Measurements from ENCODE around the gene TPX2.

Gene TPX2

GRCh38 chr20:31840906-31841816, 102.1 kb downstream of the TPX2 start:
- no peak for DNase-seq (ENCODE audit: low read depth)
- no peak overlapping the region for H3K4me3 ChIP-seq (ENCODE audit: low read depth, low read length)

GRCh38 chr20:31841928-31842327, 102.8 kb downstream of the TPX2 start:
- DNase-seq (ENCODE audit: low read depth), result no peak

GRCh38 chr20:31842471-31843157, 103.5 kb downstream of the TPX2 start:
- no peak for DNase-seq (ENCODE audit: low read depth)
- H3K4me3 ChIP-seq (ENCODE audit: low read depth, low read length), result no peak overlapping the region

More at GRCh38 chr20:31841928-31842327, 102.8 kb downstream of the TPX2 start:
- no peak overlapping the region for H3K4me3 ChIP-seq (ENCODE audit: low read depth, low read length)

GRCh38 chr20:31843288-31843687, 104.2 kb downstream of the TPX2 start:
- no peak for DNase-seq (ENCODE audit: low read depth)
- no peak overlapping the region for H3K4me3 ChIP-seq (ENCODE audit: low read depth, low read length)

- no peak for DNase-seq (ENCODE audit: low read depth)
- no peak overlapping the region for H3K4me3 ChIP-seq (ENCODE audit: low read depth, low read length)
Measured at GRCh38 chr20:31843881-31844280, 104.8 kb downstream of the TPX2 start.

- no peak for DNase-seq (ENCODE audit: low read depth)
Measured at GRCh38 chr20:31844737-31845299, 105.7 kb downstream of the TPX2 start.

GRCh38 chr20:31845300-31845863, 106.3 kb downstream of the TPX2 start, which contains the start of gene FOXS1:
TSS of gene FOXS1 (minus strand) at chr20:31845604. CDS start at chr20:31845542, 62 bp downstream.
- DNase-seq (ENCODE audit: low read depth), result no peak
- H3K4me3 ChIP-seq (ENCODE audit: low read depth, low read length), result no peak within 1 kb of the TSS

More at GRCh38 chr20:31844737-31845299, 105.7 kb downstream of the TPX2 start:
- H3K4me3 ChIP-seq (ENCODE audit: low read depth, low read length), result no peak overlapping the region

- H3K4me3 ChIP-seq (ENCODE audit: low read depth, low read length), result no peak overlapping the region
- DNase-seq (ENCODE audit: low read depth), result no peak
Measured at GRCh38 chr20:31846793-31847138, 107.7 kb downstream of the TPX2 start.

- no peak overlapping the region for H3K4me3 ChIP-seq (ENCODE audit: low read depth, low read length)
Measured at GRCh38 chr20:31848088-31848999, 109.3 kb downstream of the TPX2 start.

GRCh38 chr20:31849306-31849930, 110.3 kb downstream of the TPX2 start:
- H3K4me3 ChIP-seq (ENCODE audit: low read depth, low read length), result no peak overlapping the region
- no peak for DNase-seq (ENCODE audit: low read depth)

More at GRCh38 chr20:31848088-31848999, 109.3 kb downstream of the TPX2 start:
- no peak for DNase-seq (ENCODE audit: low read depth)

All from skeletal muscle cell (primary cell).